ENCODE data around the gene ZDHHC18.

The ZDHHC18 gene, protein sequence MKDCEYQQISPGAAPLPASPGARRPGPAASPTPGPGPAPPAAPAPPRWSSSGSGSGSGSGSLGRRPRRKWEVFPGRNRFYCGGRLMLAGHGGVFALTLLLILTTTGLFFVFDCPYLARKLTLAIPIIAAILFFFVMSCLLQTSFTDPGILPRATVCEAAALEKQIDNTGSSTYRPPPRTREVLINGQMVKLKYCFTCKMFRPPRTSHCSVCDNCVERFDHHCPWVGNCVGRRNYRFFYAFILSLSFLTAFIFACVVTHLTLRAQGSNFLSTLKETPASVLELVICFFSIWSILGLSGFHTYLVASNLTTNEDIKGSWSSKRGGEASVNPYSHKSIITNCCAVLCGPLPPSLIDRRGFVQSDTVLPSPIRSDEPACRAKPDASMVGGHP

DNA sequence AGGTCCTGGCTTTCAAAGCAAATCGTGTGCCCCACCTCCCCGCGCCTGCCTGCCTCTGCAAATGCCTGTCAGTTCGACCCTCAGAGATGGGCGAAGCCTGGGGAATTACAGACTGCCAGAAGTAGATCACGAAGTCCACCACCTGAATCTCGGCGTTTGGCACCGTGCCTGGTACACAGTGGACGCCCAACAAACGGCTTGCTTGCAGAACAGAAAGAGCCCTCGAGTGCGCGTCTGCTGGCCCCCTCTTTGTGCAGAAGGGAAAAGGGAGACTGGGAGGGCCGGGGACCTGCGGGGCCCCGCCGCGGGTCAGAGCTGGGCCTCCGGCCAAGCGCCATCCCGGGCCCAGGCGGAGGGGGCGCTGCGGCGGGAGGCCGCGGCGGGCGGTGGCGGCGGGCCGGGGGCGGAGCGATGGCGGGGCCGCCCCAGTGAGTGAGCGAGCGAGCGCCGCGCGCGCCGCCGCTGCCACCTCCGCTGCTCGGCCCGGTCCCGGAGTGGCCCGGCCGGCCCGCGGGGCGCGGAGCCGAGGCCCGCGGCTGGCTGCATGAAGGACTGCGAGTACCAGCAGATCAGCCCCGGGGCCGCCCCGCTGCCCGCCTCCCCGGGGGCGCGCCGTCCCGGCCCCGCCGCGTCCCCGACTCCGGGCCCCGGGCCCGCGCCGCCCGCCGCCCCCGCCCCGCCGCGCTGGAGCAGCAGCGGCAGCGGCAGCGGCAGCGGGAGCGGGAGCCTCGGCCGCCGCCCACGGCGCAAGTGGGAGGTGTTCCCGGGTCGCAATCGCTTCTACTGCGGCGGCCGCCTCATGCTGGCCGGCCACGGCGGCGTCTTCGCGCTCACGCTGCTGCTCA lies at the start of gene ZDHHC18:
Gene ZDHHC18, plus strand, starts transcription at position 428 of the 845 bp plus-strand sequence. Its CDS starts 117 bp downstream, at position 545.
- DNase-seq: peak; percentile 40 to 95 (median 55)

GRCh38 chr1:26779098-26779668 lies 47.3 kb upstream of the ZDHHC18 start:
- intact Hi-C loops (cut with DNase I): no loop called here
- DNase-seq: no peak

More for the DNA sequence above, at the start of gene ZDHHC18:
- intact Hi-C loops (cut with DNase I): no loop called here

- intact Hi-C loops (cut with DNase I): no loop called here
- DNase-seq: no peak
Observed at GRCh38 chr1:26780344-26780957, 46.0 kb upstream of the ZDHHC18 start.

- no peak for DNase-seq
- intact Hi-C loops (cut with DNase I): no loop called here
Observed at GRCh38 chr1:26781206-26781825, 45.2 kb upstream of the ZDHHC18 start.

- DNase-seq: no peak
- intact Hi-C loops (cut with DNase I): no loop called here
Observed at GRCh38 chr1:26782521-26783212, 43.8 kb upstream of the ZDHHC18 start.

GRCh38 chr1:26783646-26784022 lies 42.9 kb upstream of the ZDHHC18 start:
- DNase-seq: no peak
- intact Hi-C loops (cut with DNase I): no loop called here

DNA sequence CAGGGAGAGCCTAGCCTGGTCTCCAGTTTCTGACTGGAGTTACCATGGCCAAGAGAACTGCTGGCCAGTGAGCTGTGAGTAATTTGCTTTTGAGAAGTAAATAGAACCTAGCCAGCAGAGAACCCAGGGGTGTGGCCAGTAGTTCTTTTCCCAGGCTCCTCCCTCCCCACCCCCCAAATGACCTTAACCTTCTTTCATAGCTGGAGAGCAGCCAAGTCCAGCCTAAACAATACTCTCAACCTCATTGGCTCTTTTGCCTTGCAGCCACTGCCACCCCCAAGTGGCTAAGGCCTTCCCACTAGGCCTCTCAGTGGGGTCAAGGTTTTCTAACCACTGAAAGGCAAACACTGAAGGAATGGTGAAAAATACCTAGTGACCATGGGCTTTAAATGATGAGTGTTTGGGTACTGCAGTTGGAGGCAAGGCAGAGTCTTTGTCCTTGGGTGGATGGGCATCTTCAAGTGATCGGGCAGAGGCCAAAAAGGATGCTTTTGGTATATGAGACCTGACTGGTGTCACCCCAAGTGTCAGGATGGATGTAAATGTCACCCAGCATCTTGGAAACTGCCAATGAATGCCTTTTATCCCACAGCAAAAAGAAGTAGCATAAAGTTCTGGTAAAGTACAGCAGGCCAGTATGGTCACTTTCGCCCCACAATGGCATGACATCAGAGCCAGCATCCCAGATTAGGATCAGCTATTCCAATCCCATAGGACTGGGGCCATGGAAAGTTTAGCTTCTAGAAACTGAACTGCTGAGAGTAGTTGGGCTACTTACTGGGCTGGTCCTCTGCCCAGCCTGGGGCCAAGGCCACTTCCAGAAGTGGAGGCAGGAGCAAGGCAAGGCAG lies 42.2 kb upstream of the ZDHHC18 start:
- intact Hi-C loops (cut with DNase I): no loop called here
- DNase-seq: peak in 4 of 10 donors; percentile 28 to 49 (median 35)

- intact Hi-C loops (cut with DNase I): no loop called here
- DNase-seq: no peak
Observed at GRCh38 chr1:26784886-26785285, 41.6 kb upstream of the ZDHHC18 start.

GRCh38 chr1:26785611-26786436 lies 40.7 kb upstream of the ZDHHC18 start:
- intact Hi-C loops (cut with DNase I): loop anchor here (2.0 kb wide), 1 partner anchor 93 kb away; no protein-coding TSS in a partner anchor
- no peak for DNase-seq

GRCh38 chr1:26786437-26787380 lies 39.8 kb upstream of the ZDHHC18 start:
- DNase-seq: peak in 2 of 10 donors; percentile 32 to 37
- intact Hi-C loops (cut with DNase I): loop anchor here (2.0 kb wide), 1 partner anchor 94 kb away; no protein-coding TSS in a partner anchor

GRCh38 chr1:26787381-26787705 lies 39.1 kb upstream of the ZDHHC18 start:
- DNase-seq: no peak
- intact Hi-C loops (cut with DNase I): loop anchor here (2.0 kb wide), 1 partner anchor 95 kb away; no protein-coding TSS in a partner anchor

DNA sequence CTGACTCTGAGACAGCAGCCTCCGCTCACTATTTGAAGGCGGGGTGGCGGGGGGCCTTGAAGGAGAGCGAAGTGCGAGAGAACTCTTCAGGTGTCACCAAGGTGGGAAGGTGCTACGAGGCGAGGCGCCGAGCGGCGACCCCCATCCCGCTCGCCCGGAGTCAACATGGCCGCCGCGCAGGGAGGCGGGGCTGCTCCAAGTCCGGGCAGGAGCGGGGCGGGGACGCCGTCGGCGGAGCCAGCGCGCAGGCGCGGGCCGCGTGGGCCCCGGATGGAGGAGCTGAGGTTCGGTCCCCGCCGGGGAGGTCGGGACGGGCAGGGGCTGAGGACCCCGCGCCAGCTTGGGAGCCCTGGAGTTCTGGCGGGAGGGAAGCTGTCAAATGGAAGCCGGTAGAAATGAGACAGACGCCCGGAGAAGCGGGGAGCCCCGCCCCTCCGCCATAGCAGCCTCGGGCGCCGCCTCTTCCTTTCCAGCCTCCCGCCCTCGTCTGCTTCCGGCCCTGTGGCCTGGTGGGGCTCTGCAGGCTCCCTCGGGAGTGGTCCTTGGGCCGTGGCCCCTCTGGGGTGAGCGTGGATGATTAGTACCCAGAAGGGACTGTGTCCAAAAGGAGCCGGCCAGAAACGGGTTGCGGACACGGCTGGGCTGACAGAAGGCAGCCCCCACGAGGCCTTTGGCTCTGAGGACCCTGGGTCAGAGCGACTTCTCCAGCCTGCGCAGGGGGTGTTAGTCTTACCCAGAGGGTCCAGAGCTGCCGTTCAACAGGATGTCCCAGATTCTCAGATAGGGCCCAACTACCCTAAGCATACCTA lies 38.6 kb upstream of the ZDHHC18 start, which contains the start of gene PIGV:
Gene PIGV, plus strand, starts transcription at position 245 of the 809 bp plus-strand sequence. CDS start 2,866 bp downstream, outside the sequence.
- DNase-seq: peak; percentile 81 to 98 (median 86)
- intact Hi-C loops (cut with DNase I): loop anchor here (2.0 kb wide), 1 partner anchor 95 kb away; no protein-coding TSS in a partner anchor

- DNase-seq: peak in 1 of 10 donors; percentile 11
- intact Hi-C loops (cut with DNase I): no loop called here
Observed at GRCh38 chr1:26788515-26788785, 38.0 kb upstream of the ZDHHC18 start.

GRCh38 chr1:26788836-26789611 lies 37.5 kb upstream of the ZDHHC18 start:
- intact Hi-C loops (cut with DNase I): loop anchor here (1.0 kb wide), 2 partner anchors 187 to 289 kb away; no protein-coding TSS in a partner anchor
- DNase-seq: peak; percentile 74 to 98 (median 88)

DNA sequence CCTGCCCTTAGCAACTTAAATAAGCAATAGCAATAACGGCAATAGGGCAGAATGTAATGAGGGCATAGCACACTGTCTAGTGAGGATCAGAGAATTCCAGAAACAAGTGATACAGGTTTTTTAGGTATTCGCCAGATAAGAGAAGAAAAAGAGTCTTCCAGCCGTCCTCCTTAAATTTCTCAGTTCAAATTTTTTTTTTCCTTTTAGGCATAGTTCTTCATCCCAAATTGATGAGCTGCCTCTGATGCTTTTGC lies 36.9 kb upstream of the ZDHHC18 start:
- intact Hi-C loops (cut with DNase I): loop anchor here (1.0 kb wide), 2 partner anchors 187 to 289 kb away; no protein-coding TSS in a partner anchor
- no peak for DNase-seq
